HepG2 (cell line): ENCODE results near the gene ZNF839. TPM values are rescaled to one million over a fixed set of nuclear protein-coding genes. Genes with fewer than 3 reads are reported as not detected.

Experiments used
- AKAP8 ChIP-seq: sonication (generic); formaldehyde crosslinking; IDR thresholded peaks from 2 replicates; pipeline ENCODE4 v1.5.1; 2020; ENCODE audit warnings: mild to moderate bottlenecking, missing genetic modification reagents
- MED8 ChIP-seq: sonication (generic); formaldehyde crosslinking; IDR thresholded peaks from 2 replicates; pipeline ENCODE4 v1.8.1; 2023; ENCODE audit warnings: mild to moderate bottlenecking, missing genetic modification reagents; ENCODE audit not compliant: insufficient replicate concordance
- MYNN ChIP-seq: sonication (generic); formaldehyde crosslinking; IDR thresholded peaks from 2 replicates; pipeline ENCODE4 v1.4.0; 2020; ENCODE audit warnings: mild to moderate bottlenecking, low read depth, missing genetic modification reagents
- RAD51 ChIP-seq: fragments of 450-650 bp; IDR thresholded peaks from 2 replicates; pipeline ENCODE4 v1.6.1; 2016; ENCODE audit warnings: borderline replicate concordance
- RFXAP ChIP-seq: sonication (generic); formaldehyde crosslinking; IDR thresholded peaks from 2 replicates; pipeline ENCODE4 v1.4.0; 2020; ENCODE audit warnings: missing genetic modification reagents, borderline replicate concordance
- SNRNP70 ChIP-seq: fragments of 200-400 bp; formaldehyde crosslinking; IDR thresholded peaks from 2 replicates; pipeline ENCODE4 v1.6.1; 2017; ENCODE audit warnings: mild to moderate bottlenecking, low read depth, low read length, moderate library complexity
- TAF15 ChIP-seq: fragments of 200-400 bp; formaldehyde crosslinking; IDR thresholded peaks from one replicate; pipeline ENCODE4 v1.6.1; 2018; ENCODE audit warnings: mild to moderate bottlenecking, low read depth, low read length; ENCODE audit not compliant: poor library complexity, severe bottlenecking
- ZBTB3 ChIP-seq: sonication (generic); formaldehyde crosslinking; IDR thresholded peaks from 2 replicates; pipeline ENCODE4 v1.4.0; 2020; ENCODE audit warnings: low read depth, mild to moderate bottlenecking, moderate library complexity, missing genetic modification reagents, borderline replicate concordance
- ZNF607 ChIP-seq: sonication (generic); formaldehyde crosslinking; IDR thresholded peaks from 2 replicates; pipeline ENCODE4 v1.5.1; 2020; ENCODE audit warnings: missing genetic modification reagents, mild to moderate bottlenecking, borderline replicate concordance
- ZNF629 ChIP-seq: sonication (generic); formaldehyde crosslinking; conservative IDR thresholded peaks from 2 replicates; pipeline ENCODE4 v1.5.0; 2020; ENCODE audit warnings: missing genetic modification reagents
- ZNF790 ChIP-seq: sonication (generic); formaldehyde crosslinking; IDR thresholded peaks from 2 replicates; pipeline ENCODE4 v1.8.0; 2022; ENCODE audit warnings: missing genetic modification reagents, mild to moderate bottlenecking, borderline replicate concordance
- polyA plus RNA-seq, 8 experiments: library from polyadenylated mRNA; depleted of rRNA in 3 of 8; stranded (reverse) in 7 of 8; unstranded in 1 of 8; fragments of >200 nt; fragmentation: Illumina TruSeq in 4 of 8; extraction: Trizol in 4 of 8; gene quantifications; 2 replicates each; pipeline versions ENCODE4 v1.2.1 to v1.2.3, GENCODE V29; 2011 to 2016; ENCODE audit warnings: low read depth in 4 of 8, missing spikeins in 1 of 8, mixed read lengths in 1 of 8; ENCODE audit not compliant: insufficient read depth in 1 of 8
- total RNA-seq, 5 experiments: library from RNA; depleted of rRNA; stranded (reverse); fragments of >200 nt; fragmentation: Illumina TruSeq; extraction: Trizol; gene quantifications; 2 replicates each; pipeline ENCODE4 v1.2.3, GENCODE V29; 2016; ENCODE audit warnings: low read depth in 1 of 5
- TF ChIP-seq, protein P1 (sequence below): sonication (generic); formaldehyde crosslinking; IDR thresholded peaks from 2 replicates; pipeline ENCODE4 v1.4.0; 2020; ENCODE audit warnings: missing genetic modification reagents
- TF ChIP-seq, protein P2 (sequence below), 2 experiments: sonication (generic) in 1 of 2; formaldehyde crosslinking in 1 of 2; IDR thresholded peaks; 2 replicates each; pipeline versions ENCODE4 v1.4.0 to v1.6.1; 2018 to 2020; ENCODE audit warnings: missing genetic modification reagents in 2 of 2, borderline replicate concordance in 1 of 2, low read depth in 1 of 2, mild to moderate bottlenecking in 1 of 2, missing biosample characterization in 1 of 2
- TF ChIP-seq, protein P3 (sequence below): sonication (generic); formaldehyde crosslinking; IDR thresholded peaks from 2 replicates; pipeline ENCODE4 v1.4.0; 2020; ENCODE audit warnings: low read depth, mild to moderate bottlenecking, missing genetic modification reagents
- TF ChIP-seq, protein P4 (sequence below): sonication (generic); formaldehyde crosslinking; IDR thresholded peaks from 2 replicates; pipeline ENCODE4 v1.8.0; 2022; ENCODE audit warnings: low read depth, missing genetic modification reagents
- TF ChIP-seq, protein P5 (sequence below): sonication (generic); formaldehyde crosslinking; IDR thresholded peaks from 2 replicates; pipeline ENCODE4 v1.5.0; 2020; ENCODE audit warnings: missing genetic modification reagents, mild to moderate bottlenecking, borderline replicate concordance
- TF ChIP-seq, protein P6 (sequence below): sonication (generic); formaldehyde crosslinking; IDR thresholded peaks from 2 replicates; pipeline ENCODE4 v1.4.0; 2020; ENCODE audit warnings: missing genetic modification reagents

ZNF839 gene
- total and polyA plus RNA-seq, 2 of the 13 experiments (the other 11 are each of a cell fraction or from before 2014, with no cell fraction given), result 11.1 to 12.8 TPM

DNA sequence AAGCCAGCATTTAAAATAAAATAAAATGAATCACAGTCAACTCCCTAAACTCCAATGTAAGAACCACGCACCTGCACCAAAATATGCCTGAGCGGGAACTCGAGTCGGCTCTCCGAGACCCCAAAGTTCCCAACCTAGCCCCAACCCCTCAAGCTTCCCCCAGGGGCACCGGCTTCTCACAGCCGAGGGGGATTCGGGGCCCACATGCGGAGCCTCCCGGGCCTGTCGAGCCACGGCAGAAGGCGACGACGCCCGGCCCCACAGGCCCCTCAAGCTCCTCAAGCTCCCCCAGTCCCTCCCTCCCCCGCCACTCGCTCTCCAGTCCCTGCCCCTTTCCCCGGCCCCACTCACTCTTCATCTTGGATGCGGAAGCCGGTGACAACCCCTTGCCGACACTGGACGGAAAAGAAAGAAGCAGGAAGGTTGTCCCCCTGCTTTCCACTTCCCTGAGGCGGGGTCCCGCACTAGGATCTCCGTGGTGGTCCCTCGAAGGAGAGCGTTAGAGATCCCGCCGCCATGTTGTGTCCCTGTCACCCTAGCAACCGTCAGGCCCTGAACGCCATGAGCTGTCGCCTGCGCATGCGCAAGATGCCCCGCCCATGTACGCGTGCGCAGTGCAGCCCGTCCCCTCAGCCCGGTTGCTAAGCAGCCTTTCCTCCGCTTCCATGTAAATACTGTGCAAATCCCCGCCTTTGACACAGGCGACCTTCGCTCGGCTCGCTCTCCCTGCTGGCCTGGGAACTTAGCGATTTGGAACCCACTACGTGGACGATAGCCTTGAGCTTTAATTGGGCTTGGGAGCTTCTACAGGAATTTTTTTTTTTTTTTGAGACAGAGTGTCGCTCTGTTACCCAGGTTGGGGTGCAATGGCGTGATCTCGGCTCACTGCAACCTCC, 14.7 kb upstream of the ZNF839 start, which contains the start of gene MOK (continued):
- TF ChIP-seq, protein P1, sequence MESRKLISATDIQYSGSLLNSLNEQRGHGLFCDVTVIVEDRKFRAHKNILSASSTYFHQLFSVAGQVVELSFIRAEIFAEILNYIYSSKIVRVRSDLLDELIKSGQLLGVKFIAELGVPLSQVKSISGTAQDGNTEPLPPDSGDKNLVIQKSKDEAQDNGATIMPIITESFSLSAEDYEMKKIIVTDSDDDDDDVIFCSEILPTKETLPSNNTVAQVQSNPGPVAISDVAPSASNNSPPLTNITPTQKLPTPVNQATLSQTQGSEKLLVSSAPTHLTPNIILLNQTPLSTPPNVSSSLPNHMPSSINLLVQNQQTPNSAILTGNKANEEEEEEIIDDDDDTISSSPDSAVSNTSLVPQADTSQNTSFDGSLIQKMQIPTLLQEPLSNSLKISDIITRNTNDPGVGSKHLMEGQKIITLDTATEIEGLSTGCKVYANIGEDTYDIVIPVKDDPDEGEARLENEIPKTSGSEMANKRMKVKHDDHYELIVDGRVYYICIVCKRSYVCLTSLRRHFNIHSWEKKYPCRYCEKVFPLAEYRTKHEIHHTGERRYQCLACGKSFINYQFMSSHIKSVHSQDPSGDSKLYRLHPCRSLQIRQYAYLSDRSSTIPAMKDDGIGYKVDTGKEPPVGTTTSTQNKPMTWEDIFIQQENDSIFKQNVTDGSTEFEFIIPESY (CRISPR knock-in tag), result no peak
- peak; percentile 70; the same call in 1 of the 2 replicates for TF ChIP-seq RFXAP (CRISPR knock-in tag)
- TF ChIP-seq SNRNP70, result no peak
- TF ChIP-seq, protein P2, sequence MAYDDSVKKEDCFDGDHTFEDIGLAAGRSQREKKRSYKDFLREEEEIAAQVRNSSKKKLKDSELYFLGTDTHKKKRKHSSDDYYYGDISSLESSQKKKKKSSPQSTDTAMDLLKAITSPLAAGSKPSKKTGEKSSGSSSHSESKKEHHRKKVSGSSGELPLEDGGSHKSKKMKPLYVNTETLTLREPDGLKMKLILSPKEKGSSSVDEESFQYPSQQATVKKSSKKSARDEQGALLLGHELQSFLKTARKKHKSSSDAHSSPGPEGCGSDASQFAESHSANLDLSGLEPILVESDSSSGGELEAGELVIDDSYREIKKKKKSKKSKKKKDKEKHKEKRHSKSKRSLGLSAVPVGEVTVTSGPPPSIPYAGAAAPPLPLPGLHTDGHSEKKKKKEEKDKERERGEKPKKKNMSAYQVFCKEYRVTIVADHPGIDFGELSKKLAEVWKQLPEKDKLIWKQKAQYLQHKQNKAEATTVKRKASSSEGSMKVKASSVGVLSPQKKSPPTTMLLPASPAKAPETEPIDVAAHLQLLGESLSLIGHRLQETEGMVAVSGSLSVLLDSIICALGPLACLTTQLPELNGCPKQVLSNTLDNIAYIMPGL (CRISPR knock-in tag; IDR thresholded peaks at IDR 0.05; ENCODE audit: borderline replicate concordance in 1 of 2, low read depth in 1 of 2), result peak in 1 of 2 experiments; percentile 60; a peak in 1 of 4 replicates
- TF ChIP-seq, protein P3, sequence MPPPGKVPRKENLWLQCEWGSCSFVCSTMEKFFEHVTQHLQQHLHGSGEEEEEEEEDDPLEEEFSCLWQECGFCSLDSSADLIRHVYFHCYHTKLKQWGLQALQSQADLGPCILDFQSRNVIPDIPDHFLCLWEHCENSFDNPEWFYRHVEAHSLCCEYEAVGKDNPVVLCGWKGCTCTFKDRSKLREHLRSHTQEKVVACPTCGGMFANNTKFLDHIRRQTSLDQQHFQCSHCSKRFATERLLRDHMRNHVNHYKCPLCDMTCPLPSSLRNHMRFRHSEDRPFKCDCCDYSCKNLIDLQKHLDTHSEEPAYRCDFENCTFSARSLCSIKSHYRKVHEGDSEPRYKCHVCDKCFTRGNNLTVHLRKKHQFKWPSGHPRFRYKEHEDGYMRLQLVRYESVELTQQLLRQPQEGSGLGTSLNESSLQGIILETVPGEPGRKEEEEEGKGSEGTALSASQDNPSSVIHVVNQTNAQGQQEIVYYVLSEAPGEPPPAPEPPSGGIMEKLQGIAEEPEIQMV (CRISPR knock-in tag), result no peak
- TF ChIP-seq TAF15, result no peak
- TF ChIP-seq, protein P4, sequence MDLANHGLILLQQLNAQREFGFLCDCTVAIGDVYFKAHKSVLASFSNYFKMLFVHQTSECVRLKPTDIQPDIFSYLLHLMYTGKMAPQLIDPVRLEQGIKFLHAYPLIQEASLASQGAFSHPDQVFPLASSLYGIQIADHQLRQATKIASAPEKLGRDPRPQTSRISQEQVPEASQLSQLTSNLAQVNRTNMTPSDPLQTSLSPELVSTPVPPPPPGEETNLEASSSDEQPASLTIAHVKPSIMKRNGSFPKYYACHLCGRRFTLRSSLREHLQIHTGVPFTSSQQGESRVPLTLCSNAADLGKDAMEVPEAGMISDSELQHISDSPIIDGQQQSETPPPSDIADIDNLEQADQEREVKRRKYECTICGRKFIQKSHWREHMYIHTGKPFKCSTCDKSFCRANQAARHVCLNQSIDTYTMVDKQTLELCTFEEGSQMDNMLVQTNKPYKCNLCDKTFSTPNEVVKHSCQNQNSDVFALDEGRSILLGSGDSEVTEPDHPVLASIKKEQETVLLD (CRISPR knock-in tag), result no peak
- no peak for TF ChIP-seq ZNF790 (CRISPR knock-in tag)
- TF ChIP-seq, protein P5, sequence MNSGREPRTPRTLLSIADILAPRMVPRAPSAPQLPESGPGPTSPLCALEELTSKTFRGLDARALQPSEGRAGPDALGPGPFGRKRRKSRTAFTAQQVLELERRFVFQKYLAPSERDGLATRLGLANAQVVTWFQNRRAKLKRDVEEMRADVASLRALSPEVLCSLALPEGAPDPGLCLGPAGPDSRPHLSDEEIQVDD (CRISPR knock-in tag), result no peak
- TF ChIP-seq ZNF607 (CRISPR knock-in tag), result no peak
- TF ChIP-seq ZNF629 (CRISPR knock-in tag), result no peak
- no peak for TF ChIP-seq AKAP8 (CRISPR knock-in tag)
- no peak for TF ChIP-seq MYNN (CRISPR knock-in tag)
- TF ChIP-seq ZBTB3 (CRISPR knock-in tag), result no peak
- TF ChIP-seq RAD51, result no peak
- TF ChIP-seq, protein P6, sequence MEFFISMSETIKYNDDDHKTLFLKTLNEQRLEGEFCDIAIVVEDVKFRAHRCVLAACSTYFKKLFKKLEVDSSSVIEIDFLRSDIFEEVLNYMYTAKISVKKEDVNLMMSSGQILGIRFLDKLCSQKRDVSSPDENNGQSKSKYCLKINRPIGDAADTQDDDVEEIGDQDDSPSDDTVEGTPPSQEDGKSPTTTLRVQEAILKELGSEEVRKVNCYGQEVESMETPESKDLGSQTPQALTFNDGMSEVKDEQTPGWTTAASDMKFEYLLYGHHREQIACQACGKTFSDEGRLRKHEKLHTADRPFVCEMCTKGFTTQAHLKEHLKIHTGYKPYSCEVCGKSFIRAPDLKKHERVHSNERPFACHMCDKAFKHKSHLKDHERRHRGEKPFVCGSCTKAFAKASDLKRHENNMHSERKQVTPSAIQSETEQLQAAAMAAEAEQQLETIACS (CRISPR knock-in tag), result no peak
- TF ChIP-seq MED8, result no peak
